ENCODE measurements around the gene DPP9.
A peak's percentile ranks its signal among the peaks of the same experiment; 100 is the strongest.
"Not testable (repeated sequence)": the region's sequence is repeated elsewhere in the genome, so short reads cannot be mapped to it uniquely, and the experiment has no call there.

The DPP9 gene

GRCh38 chr19:4723595-4724514 lies at the start of gene DPP9:
Gene DPP9 (minus strand): TSS chr19:4723842. CDS start chr19:4719906, 3,936 bp downstream.
- DNase-seq (ENCODE audit: low read depth), result peak; percentile 91

- DNase-seq (ENCODE audit: low read depth), result no peak
These were observed 49.5 kb upstream of the DPP9 start for GRCh38 chr19:4773047-4773640.

- DNase-seq (ENCODE audit: low read depth), result no peak
These were observed 48.9 kb upstream of the DPP9 start for GRCh38 chr19:4772566-4772965.

GRCh38 chr19:4768934-4769777 lies 45.5 kb upstream of the DPP9 start:
- peak; percentile 59 for DNase-seq (ENCODE audit: low read depth)

GRCh38 chr19:4764393-4764660 lies 40.7 kb upstream of the DPP9 start:
- no peak for DNase-seq (ENCODE audit: low read depth)

GRCh38 chr19:4763021-4763420 lies 39.4 kb upstream of the DPP9 start:
- no peak for DNase-seq (ENCODE audit: low read depth)

GRCh38 chr19:4760285-4760650 lies 36.6 kb upstream of the DPP9 start:
- DNase-seq (ENCODE audit: low read depth), result no peak

- peak; percentile 26 for DNase-seq (ENCODE audit: low read depth)
These were observed 36.0 kb upstream of the DPP9 start for GRCh38 chr19:4759388-4760284.

GRCh38 chr19:4758659-4759058 lies 35.0 kb upstream of the DPP9 start:
- no peak for DNase-seq (ENCODE audit: low read depth)

- no peak for DNase-seq (ENCODE audit: low read depth)
These were observed 34.4 kb upstream of the DPP9 start for GRCh38 chr19:4758082-4758481.

GRCh38 chr19:4755459-4755858 lies 31.8 kb upstream of the DPP9 start:
- DNase-seq (ENCODE audit: low read depth), result no peak

- no peak for DNase-seq (ENCODE audit: low read depth)
These were observed 30.6 kb upstream of the DPP9 start for GRCh38 chr19:4754248-4754647.

- DNase-seq (ENCODE audit: low read depth), result no peak
These were observed 26.4 kb upstream of the DPP9 start for GRCh38 chr19:4749870-4750590.

GRCh38 chr19:4748589-4748988 lies 24.9 kb upstream of the DPP9 start:
- no peak for DNase-seq (ENCODE audit: low read depth)

GRCh38 chr19:4748185-4748584 lies 24.5 kb upstream of the DPP9 start:
- DNase-seq (ENCODE audit: low read depth), result no peak

GRCh38 chr19:4745986-4746385 lies 22.3 kb upstream of the DPP9 start:
- DNase-seq (ENCODE audit: low read depth), result no peak

- not testable (repeated sequence) for DNase-seq (ENCODE audit: low read depth)
These were observed 21.5 kb upstream of the DPP9 start for GRCh38 chr19:4745175-4745574.

GRCh38 chr19:4744451-4745174 lies 21.0 kb upstream of the DPP9 start:
- no peak for DNase-seq (ENCODE audit: low read depth)

GRCh38 chr19:4742723-4743646 lies 19.3 kb upstream of the DPP9 start:
- no peak for DNase-seq (ENCODE audit: low read depth)

Data from stimulated activated CD8-positive, alpha-beta memory T cell treated with anti-CD3 and anti-CD28 coated beads, Interleukin-7, amount 100 ng/mL, for 24 hours (primary cell).